Thyroid gland (tissue), 4 donors: ENCODE results near the gene CCAR1. TPM values are rescaled to one million over a fixed set of nuclear protein-coding genes. Genes with fewer than 3 reads are reported as not detected.
"Not testable (repeated sequence)": the region's sequence is repeated elsewhere in the genome, so short reads cannot be mapped to it uniquely, and the experiment has no call there.

Experiments
- DNase-seq, 2 donors: peaks; one replicate each; pipeline ENCODE4 v3.0.0-alpha.2; 2019
- H3K27ac ChIP-seq, 3 donors: fragments of 200-600 bp; sonication (generic); 1 replicate in 2 of 3; 2 replicates in 1 of 3; pipeline ENCODE4 v1.5.1; 2016 to 2019; ENCODE audit warnings: mild to moderate bottlenecking in 1 of 3, moderate library complexity in 1 of 3
- H3K27me3 ChIP-seq: fragments of 200-600 bp; sonication (generic); one replicate; pipeline ENCODE4 v1.5.1; 2019
- H3K36me3 ChIP-seq, 2 donors: fragments of 200-600 bp; sonication (generic); one replicate each; pipeline ENCODE4 v1.5.1; 2016 to 2019
- H3K4me1 ChIP-seq, 2 donors: fragments of 200-600 bp; sonication (generic); one replicate each; pipeline ENCODE4 v1.5.1; 2017 to 2019
- H3K4me3 ChIP-seq, 3 donors: fragments of 200-600 bp; sonication (generic); replicated peaks in 1 of 3; 1 replicate in 2 of 3; 2 replicates in 1 of 3; pipeline ENCODE4 v1.5.1; 2016; ENCODE audit warnings: mild to moderate bottlenecking in 1 of 3
- H3K9me3 ChIP-seq: fragments of 200-600 bp; sonication (generic); one replicate; pipeline ENCODE4 v1.5.1; 2017
- CTCF ChIP-seq, 6 experiments: fragments of 200-600 bp in 3 of 6; fragments of 450-650 bp in 3 of 6; sonication (generic) in 3 of 6; IDR thresholded peaks; one replicate each; pipeline ENCODE4 v1.5.1; 2016 to 2019; ENCODE audit warnings: antibody characterized with exemption in 6 of 6, mild to moderate bottlenecking in 2 of 6, inconsistent platforms in 1 of 6, moderate library complexity in 1 of 6
- POLR2A ChIP-seq, 2 donors: fragments of 450-650 bp; IDR thresholded peaks; one replicate each; pipeline ENCODE4 v1.6.1; 2017; ENCODE audit warnings: antibody characterized with exemption in 2 of 2, mild to moderate bottlenecking in 2 of 2, moderate library complexity in 1 of 2
- WGBS, 2 donors: methylation state at CpG; one replicate each; pipeline ENCODE4 v1.1.5; 2017; 5-methylcytosine and 5-hydroxymethylcytosine counted together
- intact Hi-C: fragments of 100-400 bp; cut with DNase I; formaldehyde crosslinking; loops from one replicate; pipeline ENCODE4 v1.15.1; 2023
- total RNA-seq, 4 donors: library from RNA; depleted of rRNA; stranded (reverse); fragments of >200 nt; gene quantifications; one replicate each; pipeline ENCODE4 v1.2.3, GENCODE V29; 2016

CCAR1 gene
- total RNA-seq, 4 donors from 2014 or later, result 65.6 to 95.3 (median 74.2) TPM

- WGBS, 2 donors, result 80 to 94% methylated on average over 1 of the region's 1 CpG
- intact Hi-C loops, result no loop called here
- Histone ChIP-seq H3K9me3 (no peaks in the 10 kb centered on the region), H3K36me3 (no peaks in the 10 kb centered on the region), H3K27me3 (no peaks in the 10 kb centered on the region), H3K4me3 (no peak overlapping the region), H3K4me1 (no peaks in the 10 kb centered on the region), H3K27ac (no peak overlapping the region)
- no peak for TF ChIP-seq POLR2A (IDR thresholded peaks at IDR 0.05)
- no peak for DNase-seq
Observed at GRCh38 chr10:68705548-68705947, 15.5 kb upstream of the CCAR1 start.

DNA sequence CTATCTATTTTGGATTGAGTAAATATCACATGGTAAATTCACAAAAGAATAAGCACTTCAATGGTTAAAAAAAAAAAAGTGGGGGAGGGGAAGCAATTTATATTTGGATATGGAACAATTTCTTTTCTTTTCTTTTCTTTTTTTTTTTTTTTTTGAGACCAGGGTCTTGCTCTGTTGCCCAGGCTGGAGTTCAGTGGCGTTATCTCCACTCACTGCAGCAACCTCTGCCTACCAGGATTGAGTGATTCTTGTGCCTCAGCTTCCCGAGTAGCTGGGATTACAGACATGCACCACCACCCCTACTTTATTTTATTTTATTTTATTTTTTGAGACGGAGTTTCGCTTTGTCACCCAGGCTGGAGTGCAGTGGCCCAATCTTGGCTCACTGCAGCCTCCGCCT lies 12.1 kb upstream of the CCAR1 start:
- 94 to 95% methylated on average over 5 of the region's 5 CpGs for WGBS, 2 donors
- intact Hi-C loops, result not testable (repeated sequence)

GRCh38 chr10:68713065-68713464 lies 8.0 kb upstream of the CCAR1 start:
- DNase-seq, intact Hi-C loops, H3K27ac ChIP-seq, H3K9me3 ChIP-seq, H3K27me3 ChIP-seq, H3K36me3 ChIP-seq, H3K4me1 ChIP-seq, H3K4me3 ChIP-seq: not testable (repeated sequence)
- WGBS, 2 donors, result 94 to 97% methylated on average over 13 of the region's 13 CpGs

More for the DNA sequence above, 12.1 kb upstream of the CCAR1 start:
- H3K4me3 ChIP-seq, DNase-seq, H3K36me3 ChIP-seq, H3K4me1 ChIP-seq, H3K9me3 ChIP-seq, H3K27ac ChIP-seq, H3K27me3 ChIP-seq: not testable (repeated sequence)

DNA sequence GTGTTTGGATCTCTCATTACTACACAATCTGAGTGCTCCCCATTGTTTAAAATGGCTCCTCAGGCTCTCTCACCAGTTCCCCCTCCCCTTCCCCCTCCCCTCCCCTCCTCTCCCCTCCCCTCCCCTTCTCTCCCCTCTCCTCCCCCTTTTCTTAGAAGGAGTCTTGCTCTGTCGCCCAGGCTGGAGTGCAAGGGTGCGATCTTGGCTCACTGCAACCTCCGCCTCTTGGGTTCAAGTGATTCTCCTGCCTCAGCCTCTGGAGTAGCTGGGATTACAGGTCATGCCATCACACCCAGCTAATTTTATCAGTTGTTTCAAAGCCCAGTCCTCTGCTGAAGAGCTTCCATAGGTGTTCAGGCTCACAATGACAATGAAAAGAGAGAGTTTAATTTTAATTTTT lies 3.6 kb upstream of the CCAR1 start:
- Histone ChIP-seq H3K27me3 (no peaks in the 10 kb centered on the region), H3K36me3 (no peaks in the 10 kb centered on the region), H3K4me3 (no peak overlapping the region), H3K9me3 (no peaks in the 10 kb centered on the region), H3K4me1 (peaks cover 0 to 3% of the 10 kb centered on the region in 2 donors), H3K27ac (no peak overlapping the region)
- no peak for TF ChIP-seq POLR2A (IDR thresholded peaks at IDR 0.05)
- no peak for TF ChIP-seq CTCF (IDR thresholded peaks at IDR 0.05)
- intact Hi-C loops, result loop anchor here (5.0 kb wide), 1 partner anchor 165 kb away; no protein-coding TSS in a partner anchor
- WGBS, 2 donors, result 57 to 69% methylated on average over 3 of the region's 3 CpGs
- no peak for DNase-seq

DNA sequence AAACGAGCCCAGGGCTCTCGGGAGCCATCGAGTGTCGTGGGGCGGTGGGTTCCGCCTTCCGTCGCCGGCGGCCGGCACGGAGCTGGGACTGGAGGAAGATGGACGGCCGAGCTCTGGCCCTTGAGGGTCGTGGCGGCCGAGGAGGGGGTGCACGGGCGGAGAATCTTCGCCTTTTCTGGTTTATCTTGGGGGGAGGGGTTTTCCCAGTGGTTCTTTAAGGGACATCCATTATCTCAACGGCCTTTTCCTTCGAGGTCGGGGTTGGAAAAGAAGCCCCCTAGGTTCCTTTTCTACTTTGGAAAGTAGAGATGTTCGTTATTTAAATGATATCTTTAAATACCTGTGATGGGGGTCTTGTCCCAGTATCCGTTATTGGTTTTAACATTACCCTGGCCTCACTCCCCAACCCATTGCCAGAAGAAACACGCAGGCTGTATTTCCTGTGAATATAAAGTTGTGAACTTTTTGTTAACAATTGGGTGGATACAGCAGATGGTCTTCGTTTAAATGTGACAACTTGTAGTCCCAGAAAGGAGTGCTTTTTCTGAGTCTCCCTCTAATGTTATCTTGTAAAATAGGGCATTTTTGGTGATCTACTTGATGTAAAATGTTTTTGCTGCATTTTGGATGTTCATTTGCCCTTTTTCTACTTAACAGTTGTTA lies 765 bp downstream of the CCAR1 start:
- 0 to 2% methylated on average over 10 to 26 of the region's 27 CpGs for WGBS, 2 donors
- no peak for TF ChIP-seq POLR2A (IDR thresholded peaks at IDR 0.05)
- no peak for TF ChIP-seq CTCF (IDR thresholded peaks at IDR 0.05)
- intact Hi-C loops, result no loop called here

DNA sequence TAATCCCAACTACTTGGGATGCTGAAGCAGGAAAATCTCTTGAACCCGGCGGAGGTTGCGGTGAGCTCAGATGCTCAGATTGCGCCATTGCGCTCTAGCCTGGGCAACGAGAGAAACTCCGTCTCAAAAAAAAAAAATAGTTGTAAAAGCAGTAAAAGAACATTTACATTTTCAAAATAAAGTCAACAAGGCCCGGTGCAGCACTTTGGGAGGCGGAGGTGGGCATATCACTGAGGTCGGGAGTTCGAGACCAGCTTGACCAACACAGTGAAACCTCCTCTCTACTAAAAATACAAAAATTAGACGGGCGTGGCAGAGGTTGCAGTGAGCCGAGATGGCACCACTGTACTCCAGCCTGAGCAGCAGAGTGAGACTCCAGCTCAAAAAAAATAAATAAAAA lies 4.0 kb downstream of the CCAR1 start:
- TF ChIP-seq CTCF (IDR thresholded peaks at IDR 0.05) (no peak), POLR2A (IDR thresholded peaks at IDR 0.05) (no peak)
- Histone ChIP-seq H3K36me3 (peaks cover 11 to 23% of the 10 kb centered on the region in 2 donors), H3K4me1 (peaks cover 4 to 8% of the 10 kb centered on the region in 2 donors), H3K4me3 (no peak overlapping the region), H3K27ac (no peak overlapping the region), H3K27me3 (no peaks in the 10 kb centered on the region), H3K9me3 (no peaks in the 10 kb centered on the region)
- no peak for DNase-seq
- intact Hi-C loops, result no loop called here
- 95 to 96% methylated on average over 14 of the region's 14 CpGs for WGBS, 2 donors

More for the DNA sequence above, 765 bp downstream of the CCAR1 start:
- Histone ChIP-seq H3K27me3 (no peaks in the 10 kb centered on the region), H3K27ac (peak overlapping the region; percentile 90 to 95 (median 94)), H3K36me3 (peaks cover 0 to 10% of the 10 kb centered on the region in 2 donors), H3K4me1 (peaks cover 4 to 8% of the 10 kb centered on the region in 2 donors), H3K4me3 (peak overlapping the region; percentile 83 to 95 (median 84)), H3K9me3 (no peaks in the 10 kb centered on the region)
- no peak for DNase-seq
